Measurements from ENCODE around the gene TIMP4.

GRCh38 chr3:12157026-12157425 is 1.7 kb downstream of the TIMP4 start:
- TF ChIP-seq POLR2A (IDR thresholded peaks at IDR 0.05) (no peak), CTCF (IDR thresholded peaks at IDR 0.05) (no peak)

Data from testis (tissue), 2 donors.